CD4-positive, alpha-beta T cell treated with Interleukin-15 for 1 hour (primary cell): Measurements from ENCODE around the gene SLC17A4.

Experiments used
- DNase-seq: peaks from one replicate; pipeline ENCODE4 v3.0.0-alpha.2; 2020

SLC17A4 gene

DNA sequence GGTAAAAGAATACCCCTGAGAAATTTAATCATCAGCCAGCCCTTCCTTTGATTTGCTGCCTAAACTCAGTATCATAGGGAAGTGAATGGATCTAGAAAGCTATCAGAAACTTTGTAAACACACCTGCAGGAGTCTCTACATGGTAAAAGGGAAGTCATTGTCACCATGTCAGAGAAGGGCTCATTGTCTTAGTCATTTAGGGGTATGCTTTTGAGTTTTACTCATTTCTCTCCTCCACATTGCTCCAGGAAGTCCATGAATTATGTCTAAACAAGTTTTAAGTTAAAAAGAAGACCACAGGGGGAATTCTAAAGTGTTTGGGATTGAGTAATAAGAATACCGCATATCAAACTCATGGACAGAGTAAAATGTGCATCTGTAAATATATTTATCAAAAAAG is 74.8 kb downstream of the SLC17A4 start:
- DNase-seq: no peak

- DNase-seq: no peak
Observed at GRCh38 chr6:25830458-25830857, 75.9 kb downstream of the SLC17A4 start.
